Right lobe of liver (tissue), 6 donors: Measurements from ENCODE around the gene GRIN3B. TPM values are rescaled to one million over a fixed set of nuclear protein-coding genes. Genes with fewer than 3 reads are reported as not detected.

Source experiments
- ATAC-seq, 4 donors: fragments of 200-7000 bp; cut with Tn5 transposase; one replicate each; pipeline ENCODE4 v1.9.1; 2020; ENCODE audit warnings: mild to moderate bottlenecking in 4 of 4, moderate library complexity in 4 of 4
- DNase-seq, 3 donors: peaks; one replicate each; pipeline ENCODE4 v3.0.0-alpha.2; 2020
- H3K27ac ChIP-seq, 3 donors: fragments of 200-600 bp; one replicate each; pipeline ENCODE4 v1.8.0; 2022
- H3K27me3 ChIP-seq, 2 donors: fragments of 200-600 bp; one replicate each; pipeline ENCODE4 v1.8.0; 2022
- H3K36me3 ChIP-seq, 4 donors: fragments of 200-600 bp; sonication (generic) in 1 of 4; one replicate each; pipeline versions ENCODE4 v1.5.1 to v1.8.0; 2017 to 2022; ENCODE audit warnings: control low read depth in 1 of 4
- H3K4me1 ChIP-seq, 4 donors: fragments of 200-600 bp; sonication (generic) in 1 of 4; one replicate each; pipeline versions ENCODE4 v1.5.1 to v1.8.0; 2017 to 2022; ENCODE audit warnings: control low read depth in 1 of 4
- H3K4me3 ChIP-seq, 3 donors: fragments of 200-600 bp; one replicate each; pipeline ENCODE4 v1.8.0; 2022
- H3K9me3 ChIP-seq, 4 donors: fragments of 200-600 bp; sonication (generic) in 1 of 4; one replicate each; pipeline versions ENCODE4 v1.5.1 to v1.8.0; 2017 to 2022; ENCODE audit warnings: control low read depth in 1 of 4
- POLR2A ChIP-seq: fragments of 450-650 bp; IDR thresholded peaks from one replicate; pipeline ENCODE4 v1.6.1; 2017; ENCODE audit warnings: antibody characterized with exemption, mild to moderate bottlenecking
- WGBS: methylation state at CpG from one replicate; pipeline ENCODE4 v1.1.6; 2018; ENCODE audit warnings: low coverage, low lambda C conversion rate; ENCODE audit not compliant: insufficient coverage; ENCODE audit errors: missing lambda C conversion rate; 5-methylcytosine and 5-hydroxymethylcytosine counted together
- intact Hi-C, 2 donors: fragments of 100-400 bp; cut with DNase I; formaldehyde crosslinking; loops; one replicate each; pipeline versions ENCODE4 v1.11.2 to v1.14.1; 2022
- total RNA-seq, 6 experiments: library from RNA; depleted of rRNA in 2 of 6; stranded (reverse); fragments of >200 nt in 2 of 6; fragmentation: NEBNext Ultra II Directional in 3 of 6; extraction: Animal tissue kit (Norgen Biotek cat#: 25700) in 3 of 6; gene quantifications; one replicate each; pipeline versions ENCODE4 v1.1.0 to v1.2.4, GENCODE V29; 2016 to 2023
- TF ChIP-seq, protein P1 (sequence below), 4 donors: fragments of 200-600 bp in 3 of 4; fragments of 450-650 bp in 1 of 4; IDR thresholded peaks; one replicate each; pipeline versions ENCODE4 v1.5.1 to v1.8.0; 2016 to 2022; ENCODE audit warnings: antibody characterized with exemption in 4 of 4, mild to moderate bottlenecking in 2 of 4
- donor health status: DM: no; HTN: yes; CAD: no.
- donor health status: DM: no; HTN: no; CAD: no.
- donor health status: DM: no; HTN: no; CAD: no.
- donor health status: DM: no; HTN: yes; CAD: no.
- donor health status: DM: no; HTN: yes; CAD: no.

The GRIN3B gene
- total RNA-seq, 6 experiments from 2014 or later: 0.06 TPM; not detected in 5

DNA sequence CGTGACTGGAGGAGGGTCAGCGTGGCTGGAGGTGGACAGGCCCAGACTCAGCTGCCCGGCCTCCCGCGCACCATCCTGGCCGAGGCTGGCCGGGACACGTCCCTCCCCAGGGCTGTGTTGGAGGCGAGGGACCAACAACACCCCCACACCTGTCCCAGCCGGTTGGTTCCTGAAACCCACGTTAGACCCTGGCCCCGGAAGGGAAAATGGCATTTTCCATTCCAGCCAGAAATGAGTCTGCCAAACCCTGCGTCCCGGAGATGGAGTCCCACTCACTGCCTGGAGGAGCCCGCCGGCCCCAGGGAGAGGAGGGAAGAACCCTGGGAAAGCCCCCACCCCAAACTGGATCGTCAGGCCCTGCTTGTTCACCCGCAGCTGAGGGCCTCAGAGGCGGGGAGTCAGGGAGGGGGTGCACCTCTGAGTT is 20.9 kb upstream of the GRIN3B start:
- no peak for DNase-seq
- 60% methylated on average over 1 of the region's 19 CpGs for WGBS
- intact Hi-C loops: loop anchor here in 1 of 2 donors (5.0 to 10.0 kb wide), 2 partner anchors 37 to 125 kb away; partner anchors contain the start of genes CFD and ELANE

DNA sequence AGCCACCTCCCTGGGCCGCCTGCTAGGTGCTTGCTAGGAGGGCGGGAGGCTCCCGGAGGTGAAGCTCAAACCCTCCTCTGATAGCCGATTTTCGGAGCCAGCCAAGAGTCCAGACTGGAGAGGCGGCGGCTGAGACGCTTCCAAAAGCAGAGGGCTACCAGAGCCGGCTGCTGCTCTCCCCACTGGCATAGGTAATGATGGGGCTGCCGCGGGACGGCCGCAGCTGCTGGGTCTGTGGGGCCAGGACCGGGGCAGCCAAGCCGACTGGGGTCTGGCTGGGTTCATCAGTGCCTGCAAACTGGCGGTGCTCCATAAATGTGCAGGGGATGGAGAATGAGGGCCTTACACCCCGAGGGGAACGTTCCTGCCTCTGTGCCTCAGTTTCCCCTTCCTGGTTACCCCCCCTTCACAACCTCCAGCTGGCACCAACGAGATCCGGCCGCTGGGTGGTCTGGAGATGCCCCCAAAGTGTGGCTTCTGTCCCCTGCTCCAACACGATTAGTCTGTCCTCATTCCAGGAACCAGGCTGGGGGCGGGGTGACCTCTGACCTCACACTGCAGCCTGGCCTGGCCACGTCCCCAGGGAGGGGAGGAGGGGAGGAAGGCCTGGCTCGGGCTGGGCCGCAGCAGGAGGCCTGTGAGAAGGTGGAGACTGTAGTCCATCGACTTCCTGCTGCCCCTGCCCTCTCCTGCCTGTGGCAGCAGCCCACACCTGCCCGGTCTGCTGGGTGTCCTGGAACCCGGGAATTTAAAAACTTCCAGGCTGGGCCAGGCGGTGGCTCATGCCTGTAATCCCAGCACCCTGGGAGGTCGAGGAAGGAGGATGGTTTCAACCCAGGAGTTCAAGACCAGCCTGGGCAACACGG is 19.9 kb upstream of the GRIN3B start:
- peak; percentile 26 for TF ChIP-seq POLR2A
- TF ChIP-seq, protein P1, sequence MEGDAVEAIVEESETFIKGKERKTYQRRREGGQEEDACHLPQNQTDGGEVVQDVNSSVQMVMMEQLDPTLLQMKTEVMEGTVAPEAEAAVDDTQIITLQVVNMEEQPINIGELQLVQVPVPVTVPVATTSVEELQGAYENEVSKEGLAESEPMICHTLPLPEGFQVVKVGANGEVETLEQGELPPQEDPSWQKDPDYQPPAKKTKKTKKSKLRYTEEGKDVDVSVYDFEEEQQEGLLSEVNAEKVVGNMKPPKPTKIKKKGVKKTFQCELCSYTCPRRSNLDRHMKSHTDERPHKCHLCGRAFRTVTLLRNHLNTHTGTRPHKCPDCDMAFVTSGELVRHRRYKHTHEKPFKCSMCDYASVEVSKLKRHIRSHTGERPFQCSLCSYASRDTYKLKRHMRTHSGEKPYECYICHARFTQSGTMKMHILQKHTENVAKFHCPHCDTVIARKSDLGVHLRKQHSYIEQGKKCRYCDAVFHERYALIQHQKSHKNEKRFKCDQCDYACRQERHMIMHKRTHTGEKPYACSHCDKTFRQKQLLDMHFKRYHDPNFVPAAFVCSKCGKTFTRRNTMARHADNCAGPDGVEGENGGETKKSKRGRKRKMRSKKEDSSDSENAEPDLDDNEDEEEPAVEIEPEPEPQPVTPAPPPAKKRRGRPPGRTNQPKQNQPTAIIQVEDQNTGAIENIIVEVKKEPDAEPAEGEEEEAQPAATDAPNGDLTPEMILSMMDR (IDR thresholded peaks at IDR 0.05): no peak
- ATAC-seq (peak; percentile 72 to 83 (median 78)), DNase-seq (peak; percentile 80 to 88 (median 88))
- Histone ChIP-seq H3K9me3 (no peaks in the 10 kb centered on the region), H3K27ac (no peak overlapping the region), H3K4me1 (peaks cover 0 to 29% (median 13%) of the 10 kb centered on the region in 4 donors), H3K4me3 (no peak overlapping the region), H3K27me3 (no peaks in the 10 kb centered on the region), H3K36me3 (no peaks in the 10 kb centered on the region)
- intact Hi-C loops: loop anchor here (5.0 to 10.0 kb wide), 2 partner anchors 58 to 216 kb away; no protein-coding TSS in a partner anchor
- WGBS: 24% methylated on average over 16 of the region's 32 CpGs

More for the DNA sequence above, 20.9 kb upstream of the GRIN3B start:
- H3K27me3 ChIP-seq: no peaks in the 10 kb centered on the region
- H3K4me1 ChIP-seq: peaks cover 0 to 22% (median 11%) of the 10 kb centered on the region in 4 donors
- ATAC-seq: no peak
- H3K9me3 ChIP-seq: no peaks in the 10 kb centered on the region
- H3K36me3 ChIP-seq: no peaks in the 10 kb centered on the region
- TF ChIP-seq POLR2A: no peak
- TF ChIP-seq, protein P1 (IDR thresholded peaks at IDR 0.05): no peak
- no peak overlapping the region for H3K27ac ChIP-seq
- no peak overlapping the region for H3K4me3 ChIP-seq

DNA sequence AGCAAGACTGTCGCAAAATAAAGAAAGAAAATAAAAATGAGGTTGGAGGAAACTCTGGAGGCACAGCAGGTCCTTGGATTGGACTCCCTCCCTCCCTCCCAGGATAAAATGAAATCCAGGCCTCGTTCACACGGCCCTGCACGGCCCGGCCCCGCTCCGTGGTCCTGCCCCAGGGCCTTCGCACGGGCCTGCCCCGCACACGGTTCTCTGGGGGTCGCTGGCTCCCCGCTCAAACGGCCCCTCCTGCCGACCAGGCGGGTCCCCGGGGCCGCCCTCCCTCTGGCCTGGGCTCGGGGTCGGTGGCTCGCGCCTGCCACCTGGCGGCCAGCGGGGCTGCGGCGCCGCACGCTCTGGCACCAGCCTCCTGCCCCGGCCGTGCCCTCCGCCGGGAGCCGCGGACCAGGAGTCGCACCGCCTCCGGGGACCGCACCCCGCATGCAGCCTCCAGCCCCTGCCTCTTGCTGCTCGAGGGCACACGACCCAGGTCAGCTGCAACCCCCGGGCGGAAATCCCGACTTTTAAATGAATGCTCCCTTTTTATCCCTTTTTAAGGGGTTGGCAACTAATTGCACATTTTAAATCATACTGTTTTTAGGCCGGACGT is 17.6 kb upstream of the GRIN3B start:
- WGBS: under 1% methylated on average over 7 of the region's 46 CpGs
- intact Hi-C loops: loop anchor here (5.0 to 10.0 kb wide), 2 partner anchors 60 to 218 kb away; no protein-coding TSS in a partner anchor
- Histone ChIP-seq H3K27me3 (no peaks in the 10 kb centered on the region), H3K36me3 (peaks cover 0 to 9% (median 0%) of the 10 kb centered on the region in 4 donors), H3K9me3 (no peaks in the 10 kb centered on the region), H3K27ac (peak overlapping the region in 1 of 3 donors; percentile 22), H3K4me1 (peaks cover 0 to 30% (median 13%) of the 10 kb centered on the region in 4 donors), H3K4me3 (peak overlapping the region in 2 of 3 donors; percentile 34 to 39)
- ATAC-seq (peak; percentile 72 to 87 (median 80)), DNase-seq (peak; percentile 75 to 77 (median 77))
- TF ChIP-seq, protein P1 (IDR thresholded peaks at IDR 0.05): peak; percentile 96 to 99 (median 98)
- TF ChIP-seq POLR2A: no peak

DNA sequence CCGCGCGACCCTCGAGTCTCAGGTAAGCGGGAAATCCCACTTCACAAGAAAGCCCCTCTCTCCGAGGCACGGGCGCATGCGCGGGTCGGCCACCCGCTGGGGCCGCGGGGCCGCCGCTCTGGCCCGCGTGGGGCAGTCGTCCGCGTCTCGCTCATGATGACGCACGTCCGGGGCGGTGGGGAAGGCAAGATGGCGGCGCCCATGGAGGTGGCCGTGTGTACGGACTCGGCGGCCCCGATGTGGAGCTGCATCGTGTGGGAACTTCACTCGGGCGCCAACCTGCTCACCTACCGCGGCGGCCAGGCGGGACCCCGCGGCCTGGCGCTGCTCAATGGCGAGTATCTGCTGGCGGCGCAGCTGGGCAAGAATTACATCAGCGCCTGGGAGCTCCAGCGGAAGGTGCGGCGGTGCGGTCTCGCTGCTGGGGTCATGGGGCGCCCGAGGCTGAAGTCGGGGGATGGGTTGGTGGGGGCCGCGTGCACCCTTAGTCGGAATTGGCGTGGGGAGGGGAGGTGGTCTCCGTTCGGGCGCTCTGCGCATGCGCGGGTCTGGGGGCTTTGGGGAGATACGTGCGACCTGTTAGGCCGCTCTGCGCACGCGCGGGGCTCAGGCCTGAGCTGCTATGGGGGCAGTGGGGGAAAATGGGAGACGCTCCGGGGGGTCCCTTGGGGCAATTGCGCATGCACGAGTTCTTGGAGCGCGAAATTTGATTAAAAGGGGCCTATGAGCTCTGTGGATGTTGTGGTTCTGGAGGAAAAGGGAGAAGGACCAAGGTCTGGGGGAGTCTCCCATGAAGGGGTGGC is 15.9 kb upstream of the GRIN3B start, which contains the start of gene WDR18:
Gene WDR18, plus strand, starts transcription at position 181 of the 803 bp plus-strand sequence. Its CDS starts 9 bp downstream, at position 190.
- ATAC-seq: peak; percentile 83 to 90 (median 86)
- 0% methylated on average over 7 of the region's 78 CpGs for WGBS
- peaks cover 0 to 9% (median 0%) of the 10 kb centered on the region in 4 donors for H3K36me3 ChIP-seq

More for the DNA sequence above, 15.9 kb upstream of the GRIN3B start, which contains the start of gene WDR18:
- intact Hi-C loops: loop anchor here (5.0 to 10.0 kb wide), 2 partner anchors 62 to 220 kb away; no protein-coding TSS in a partner anchor
- Histone ChIP-seq H3K27ac (peak within 1 kb of the TSS; percentile 67 to 86 (median 77)), H3K27me3 (no peaks in the 10 kb centered on the region), H3K4me1 (peaks cover 0 to 30% (median 13%) of the 10 kb centered on the region in 4 donors), H3K4me3 (peak within 1 kb of the TSS; percentile 64 to 97 (median 95)), H3K9me3 (no peaks in the 10 kb centered on the region)
- DNase-seq: peak; percentile 95 to 97 (median 96)
- peak; percentile 81 for TF ChIP-seq POLR2A
- TF ChIP-seq, protein P1 (IDR thresholded peaks at IDR 0.05): peak in 3 of 4 donors; percentile 22 to 37 (median 28)
